ENCODE measurements around the gene MYLIP.

- TF ChIP-seq CTCF (IDR thresholded peaks at IDR 0.05; ENCODE audit: low read length) = no peak
- no peak for TF ChIP-seq EZH2phosphoT487 (IDR thresholded peaks at IDR 0.05; ENCODE audit: low read length)
- no peak for TF ChIP-seq EZH2 (optimal IDR thresholded peaks at IDR 0.05; ENCODE audit: low read depth, low read length)
Observed at GRCh38 chr6:16092140-16092539, 36.7 kb upstream of the MYLIP start.

Data from MM.1S (cell line).